Colonic mucosa (tissue), 4 donors: ENCODE results near the gene TNS2. TPM values are rescaled to one million over a fixed set of nuclear protein-coding genes. Genes with fewer than 3 reads are reported as not detected.

ENCODE experiments used
- DNase-seq: peaks from one replicate; pipeline ENCODE4 v3.0.0-alpha.2; 2020
- H3K27ac ChIP-seq: fragments of 200-600 bp; one replicate; pipeline ENCODE4 v1.8.0; 2021
- H3K27me3 ChIP-seq: fragments of 200-600 bp; one replicate; pipeline ENCODE4 v1.8.0; 2021
- H3K36me3 ChIP-seq: fragments of 200-600 bp; one replicate; pipeline ENCODE4 v1.8.0; 2021
- H3K4me1 ChIP-seq: fragments of 200-600 bp; one replicate; pipeline ENCODE4 v1.8.0; 2021; ENCODE audit warnings: mild to moderate bottlenecking
- H3K4me3 ChIP-seq: fragments of 200-600 bp; one replicate; pipeline ENCODE4 v1.8.0; 2021
- H3K9ac ChIP-seq, 2 donors: one replicate each; pipeline ENCODE4 v1.7.0; 2013; ENCODE audit warnings: control low read depth in 2 of 2, low read depth in 2 of 2, low read length in 2 of 2
- H3K9me3 ChIP-seq: fragments of 200-600 bp; one replicate; pipeline ENCODE4 v1.8.0; 2021
- intact Hi-C: fragments of 100-400 bp; cut with DNase I; formaldehyde crosslinking; loops from one replicate; pipeline ENCODE4 v1.14.1; 2022
- total RNA-seq, 2 donors: library from RNA; stranded (reverse); fragmentation: NEBNext Ultra II Directional in 1 of 2; extraction: Animal tissue kit (Norgen Biotek cat#: 25700) in 1 of 2; gene quantifications; one replicate each; pipeline ENCODE4 v1.2.1, GENCODE V29; 2021
- TF ChIP-seq, protein P1 (sequence below): fragments of 200-600 bp; IDR thresholded peaks from one replicate; pipeline ENCODE4 v1.8.0; 2022; ENCODE audit warnings: antibody characterized with exemption, mild to moderate bottlenecking
- donor health status: healthy.
- donor health status: DM: no; HTN: no; CAD: no.
- donor health status: DM: no; HTN: no; CAD: no.

The TNS2 gene
- total RNA-seq, 2 donors from 2014 or later = 26.0 to 27.1 TPM

DNA sequence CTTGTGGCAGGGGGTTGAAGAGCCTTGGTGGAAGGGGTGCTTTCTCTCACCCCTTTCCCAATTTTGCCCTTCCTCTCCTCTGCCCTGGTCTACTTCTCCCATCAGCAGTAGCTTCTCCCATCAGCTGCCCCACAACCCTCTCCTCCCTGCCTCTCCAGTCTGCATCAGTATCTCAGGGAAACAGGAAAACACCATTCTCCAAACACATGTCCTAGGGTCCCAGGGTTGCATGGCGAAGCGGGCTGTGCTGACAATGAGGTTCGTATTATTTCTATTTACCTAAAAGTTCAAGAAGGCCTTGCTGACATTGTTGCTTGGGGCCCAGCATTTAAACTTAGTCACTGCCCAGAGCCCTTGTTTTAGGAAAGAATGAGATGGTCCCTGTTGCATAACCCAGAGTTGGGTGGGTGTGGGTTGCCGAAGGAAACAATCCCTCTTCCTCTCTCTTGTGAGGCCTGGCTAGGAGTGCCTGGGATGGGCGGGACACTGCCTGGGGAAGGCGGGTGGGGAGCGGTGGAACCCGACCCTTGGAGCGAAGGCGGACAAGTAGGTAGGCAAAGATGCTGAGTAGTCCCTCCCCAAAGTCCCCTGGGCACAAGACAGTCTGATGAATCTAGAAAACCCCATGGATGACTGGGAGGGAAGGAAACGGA, 46.4 kb downstream of the TNS2 start:
- Histone ChIP-seq H3K4me3 (no peak overlapping the region), H3K9me3 (no peaks in the 10 kb centered on the region), H3K27me3 (no peaks in the 10 kb centered on the region), H3K27ac (peak overlapping the region; percentile 69), H3K36me3 (no peaks in the 10 kb centered on the region), H3K4me1 (peaks cover 12% of the 10 kb centered on the region), H3K9ac (peak overlapping the region in 1 of 2 donors; percentile 46)
- TF ChIP-seq, protein P1, sequence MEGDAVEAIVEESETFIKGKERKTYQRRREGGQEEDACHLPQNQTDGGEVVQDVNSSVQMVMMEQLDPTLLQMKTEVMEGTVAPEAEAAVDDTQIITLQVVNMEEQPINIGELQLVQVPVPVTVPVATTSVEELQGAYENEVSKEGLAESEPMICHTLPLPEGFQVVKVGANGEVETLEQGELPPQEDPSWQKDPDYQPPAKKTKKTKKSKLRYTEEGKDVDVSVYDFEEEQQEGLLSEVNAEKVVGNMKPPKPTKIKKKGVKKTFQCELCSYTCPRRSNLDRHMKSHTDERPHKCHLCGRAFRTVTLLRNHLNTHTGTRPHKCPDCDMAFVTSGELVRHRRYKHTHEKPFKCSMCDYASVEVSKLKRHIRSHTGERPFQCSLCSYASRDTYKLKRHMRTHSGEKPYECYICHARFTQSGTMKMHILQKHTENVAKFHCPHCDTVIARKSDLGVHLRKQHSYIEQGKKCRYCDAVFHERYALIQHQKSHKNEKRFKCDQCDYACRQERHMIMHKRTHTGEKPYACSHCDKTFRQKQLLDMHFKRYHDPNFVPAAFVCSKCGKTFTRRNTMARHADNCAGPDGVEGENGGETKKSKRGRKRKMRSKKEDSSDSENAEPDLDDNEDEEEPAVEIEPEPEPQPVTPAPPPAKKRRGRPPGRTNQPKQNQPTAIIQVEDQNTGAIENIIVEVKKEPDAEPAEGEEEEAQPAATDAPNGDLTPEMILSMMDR = no peak
- peak; percentile 62 for DNase-seq
- intact Hi-C loops = no loop called here

- H3K9me3 ChIP-seq = no peaks in the 10 kb centered on the region
- H3K9ac ChIP-seq = peak overlapping the region; percentile 61 to 84
- H3K4me3 ChIP-seq = peak overlapping the region; percentile 43
- H3K27me3 ChIP-seq = no peaks in the 10 kb centered on the region
- H3K36me3 ChIP-seq = no peaks in the 10 kb centered on the region
- intact Hi-C loops = no loop called here
- H3K27ac ChIP-seq = peak overlapping the region; percentile 69
- DNase-seq = peak; percentile 19
- TF ChIP-seq, protein P1 = no peak
- peaks cover 12% of the 10 kb centered on the region for H3K4me1 ChIP-seq
Observed at GRCh38 chr12:53096759-53097158, 46.9 kb downstream of the TNS2 start.

DNA sequence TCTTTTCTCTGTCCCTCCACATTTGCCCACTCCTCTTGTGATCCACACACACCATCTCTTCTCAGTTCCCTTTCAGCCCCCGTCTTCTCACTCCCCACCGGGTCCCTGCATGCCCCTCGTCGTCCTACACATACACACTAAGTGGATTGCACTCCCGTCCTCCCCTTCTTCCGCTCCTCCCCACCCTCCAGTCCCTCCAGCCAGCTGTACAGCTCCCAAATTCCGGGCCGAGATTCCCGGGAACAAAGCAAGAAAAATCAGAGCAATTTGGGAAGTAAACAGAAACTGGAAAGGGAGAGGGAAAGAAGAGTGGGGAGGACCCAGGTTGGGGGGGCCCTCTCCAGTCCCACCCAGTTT, 47.3 kb downstream of the TNS2 start:
- H3K4me1 ChIP-seq = peaks cover 12% of the 10 kb centered on the region
- TF ChIP-seq, protein P1 = no peak
- intact Hi-C loops = no loop called here

GRCh38 chr12:53097564-53098353, 47.9 kb downstream of the TNS2 start, which contains the start of gene IGFBP6:
Gene IGFBP6, plus strand, starts transcription at chr12:53097667. Its CDS starts 51 bp downstream, at chr12:53097718.
- Histone ChIP-seq H3K4me1 (peaks cover 17% of the 10 kb centered on the region), H3K36me3 (no peaks in the 10 kb centered on the region), H3K9me3 (no peaks in the 10 kb centered on the region), H3K4me3 (peak within 1 kb of the TSS; percentile 43), H3K27ac (peak within 1 kb of the TSS; percentile 69), H3K9ac (peak within 1 kb of the TSS; percentile 61 to 84), H3K27me3 (no peaks in the 10 kb centered on the region)
- DNase-seq = peak; percentile 62
- intact Hi-C loops = loop anchor here (2.0 kb wide), 1 partner anchor 31 kb away; no protein-coding TSS in a partner anchor
- TF ChIP-seq, protein P1 = no peak

More for the DNA sequence above, 47.3 kb downstream of the TNS2 start:
- Histone ChIP-seq H3K27me3 (no peaks in the 10 kb centered on the region), H3K27ac (peak overlapping the region; percentile 69), H3K4me3 (peak overlapping the region; percentile 43), H3K9me3 (no peaks in the 10 kb centered on the region), H3K9ac (peak overlapping the region; percentile 61 to 84), H3K36me3 (no peaks in the 10 kb centered on the region)
- no peak for DNase-seq

- DNase-seq = peak; percentile 34
- Histone ChIP-seq H3K4me3 (no peak overlapping the region), H3K9ac (peak overlapping the region; percentile 68 to 84), H3K36me3 (no peaks in the 10 kb centered on the region), H3K27ac (peak overlapping the region; percentile 69), H3K9me3 (no peaks in the 10 kb centered on the region), H3K4me1 (peaks cover 18% of the 10 kb centered on the region), H3K27me3 (no peaks in the 10 kb centered on the region)
- TF ChIP-seq, protein P1 = no peak
- intact Hi-C loops = loop anchor here (2.0 kb wide), 1 partner anchor 32 kb away; no protein-coding TSS in a partner anchor
Observed at GRCh38 chr12:53098354-53098981, 48.6 kb downstream of the TNS2 start.
